HepG2 (cell line): ENCODE measurements around the gene C1orf159. TPM values are rescaled to one million over a fixed set of nuclear protein-coding genes. Genes with fewer than 3 reads are reported as not detected.

Experiments used
- CHCHD3 ChIP-seq: sonication (generic); formaldehyde crosslinking; IDR thresholded peaks from 2 replicates; pipeline ENCODE4 v1.8.0; 2022; ENCODE audit warnings: mild to moderate bottlenecking, missing genetic modification reagents, moderate library complexity
- CREB1 ChIP-seq, 2 experiments: fragments of 450-650 bp in 1 of 2; IDR thresholded peaks; 2 replicates each; pipeline ENCODE4 v1.6.1; 2016 to 2017; ENCODE audit warnings: control low read depth in 1 of 2, mild to moderate bottlenecking in 1 of 2, missing compliant biosample characterization in 1 of 2, missing genetic modification characterization in 1 of 2
- DMTF1 ChIP-seq: sonication (generic); formaldehyde crosslinking; IDR thresholded peaks from 2 replicates; pipeline ENCODE4 v1.4.0; 2020; ENCODE audit warnings: mild to moderate bottlenecking, missing genetic modification reagents
- EHMT2 ChIP-seq: fragments of 200-600 bp; sonication (generic); IDR thresholded peaks from 2 replicates; pipeline ENCODE4 v1.7.0; 2017; ENCODE audit warnings: antibody characterized with exemption, low read depth, low read length, borderline replicate concordance
- HOXA5 ChIP-seq: sonication (generic); formaldehyde crosslinking; IDR thresholded peaks from 2 replicates; pipeline ENCODE4 v1.4.0; 2020; ENCODE audit warnings: missing genetic modification reagents
- KLF12 ChIP-seq: sonication (generic); formaldehyde crosslinking; IDR thresholded peaks from 2 replicates; pipeline ENCODE4 v1.4.0; 2020; ENCODE audit warnings: missing genetic modification reagents, borderline replicate concordance
- MED13 ChIP-seq: sonication (generic); formaldehyde crosslinking; IDR thresholded peaks from 2 replicates; pipeline ENCODE4 v1.5.0; 2020; ENCODE audit warnings: missing genetic modification reagents
- NFE2 ChIP-seq: sonication (generic); formaldehyde crosslinking; IDR thresholded peaks from 2 replicates; pipeline ENCODE4 v1.4.0; 2020; ENCODE audit warnings: missing genetic modification reagents
- PCBP2 ChIP-seq: fragments of 200-400 bp; formaldehyde crosslinking; optimal IDR thresholded peaks from 2 replicates; pipeline ENCODE3; 2018; ENCODE audit warnings: low read length, low read depth; ENCODE audit not compliant: poor library complexity, severe bottlenecking
- POLR2G ChIP-seq: fragments of 200-400 bp; formaldehyde crosslinking; IDR thresholded peaks from 2 replicates; pipeline ENCODE4 v1.6.1; 2018; ENCODE audit warnings: mild to moderate bottlenecking, low read depth, low read length, moderate library complexity
- PPARG ChIP-seq: conservative IDR thresholded peaks from 2 replicates; pipeline ENCODE4 v1.6.1; 2016; ENCODE audit warnings: missing biosample characterization, missing genetic modification reagents
- STAT6 ChIP-seq: sonication (generic); formaldehyde crosslinking; IDR thresholded peaks from 2 replicates; pipeline ENCODE4 v1.4.0; 2020; ENCODE audit warnings: missing genetic modification reagents, mild to moderate bottlenecking, borderline replicate concordance
- TBL1XR1 ChIP-seq: fragments of 150-350 bp; IDR thresholded peaks from 2 replicates; pipeline ENCODE4 v1.6.1; 2014; ENCODE audit warnings: borderline replicate concordance, low read length; ENCODE audit not compliant: partially characterized antibody
- YEATS2 ChIP-seq: sonication (generic); formaldehyde crosslinking; IDR thresholded peaks from 2 replicates; pipeline ENCODE4 v1.4.0; 2020; ENCODE audit warnings: missing genetic modification reagents, borderline replicate concordance
- ZBTB37 ChIP-seq: sonication (generic); formaldehyde crosslinking; IDR thresholded peaks from 2 replicates; pipeline ENCODE4 v1.4.0; 2020; ENCODE audit warnings: mild to moderate bottlenecking, missing genetic modification reagents
- ZBTB7B ChIP-seq: sonication (generic); formaldehyde crosslinking; IDR thresholded peaks from 2 replicates; pipeline ENCODE4 v1.4.0; 2020; ENCODE audit warnings: missing genetic modification reagents
- ZNF549 ChIP-seq: sonication (generic); formaldehyde crosslinking; IDR thresholded peaks from 2 replicates; pipeline ENCODE4 v1.5.0; 2020; ENCODE audit warnings: missing genetic modification reagents
- polyA plus RNA-seq, 8 experiments: library from polyadenylated mRNA; depleted of rRNA in 3 of 8; stranded (reverse) in 7 of 8; unstranded in 1 of 8; fragments of >200 nt; fragmentation: Illumina TruSeq in 4 of 8; extraction: Trizol in 4 of 8; gene quantifications; 2 replicates each; pipeline versions ENCODE4 v1.2.1 to v1.2.3, GENCODE V29; 2011 to 2016; ENCODE audit warnings: low read depth in 4 of 8, missing spikeins in 1 of 8, mixed read lengths in 1 of 8; ENCODE audit not compliant: insufficient read depth in 1 of 8
- total RNA-seq, 5 experiments: library from RNA; depleted of rRNA; stranded (reverse); fragments of >200 nt; fragmentation: Illumina TruSeq; extraction: Trizol; gene quantifications; 2 replicates each; pipeline ENCODE4 v1.2.3, GENCODE V29; 2016; ENCODE audit warnings: low read depth in 1 of 5
- TF ChIP-seq, protein P1 (sequence below): sonication (generic); formaldehyde crosslinking; conservative IDR thresholded peaks from 2 replicates; pipeline ENCODE4 v1.8.0; 2022; ENCODE audit warnings: missing genetic modification reagents
- TF ChIP-seq, protein P2 (sequence below): IDR thresholded peaks from 2 replicates; pipeline ENCODE4 v1.6.1; 2016; ENCODE audit warnings: missing genetic modification reagents, missing compliant biosample characterization

The C1orf159 gene
- total and polyA plus RNA-seq, 2 of the 13 experiments (the other 11 are each of a cell fraction or from before 2014, with no cell fraction given): 3.8 to 6.7 TPM

- TF ChIP-seq, protein P1, sequence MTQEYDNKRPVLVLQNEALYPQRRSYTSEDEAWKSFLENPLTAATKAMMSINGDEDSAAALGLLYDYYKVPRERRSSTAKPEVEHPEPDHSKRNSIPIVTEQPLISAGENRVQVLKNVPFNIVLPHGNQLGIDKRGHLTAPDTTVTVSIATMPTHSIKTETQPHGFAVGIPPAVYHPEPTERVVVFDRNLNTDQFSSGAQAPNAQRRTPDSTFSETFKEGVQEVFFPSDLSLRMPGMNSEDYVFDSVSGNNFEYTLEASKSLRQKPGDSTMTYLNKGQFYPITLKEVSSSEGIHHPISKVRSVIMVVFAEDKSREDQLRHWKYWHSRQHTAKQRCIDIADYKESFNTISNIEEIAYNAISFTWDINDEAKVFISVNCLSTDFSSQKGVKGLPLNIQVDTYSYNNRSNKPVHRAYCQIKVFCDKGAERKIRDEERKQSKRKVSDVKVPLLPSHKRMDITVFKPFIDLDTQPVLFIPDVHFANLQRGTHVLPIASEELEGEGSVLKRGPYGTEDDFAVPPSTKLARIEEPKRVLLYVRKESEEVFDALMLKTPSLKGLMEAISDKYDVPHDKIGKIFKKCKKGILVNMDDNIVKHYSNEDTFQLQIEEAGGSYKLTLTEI (CRISPR knock-in tag): no peak
- TF ChIP-seq KLF12: no peak; the same call in 1 of the 2 replicates
- no peak for TF ChIP-seq EHMT2
- no peak for TF ChIP-seq ZBTB37
- TF ChIP-seq POLR2G: no peak; the same call in 1 of the 2 replicates
- no peak for TF ChIP-seq DMTF1 (CRISPR knock-in tag)
- peak; percentile 32; the same call in 1 of the 2 replicates for TF ChIP-seq ZBTB7B (CRISPR knock-in tag)
- 0 out of 2 replicates have a peak, but pooled peaks have one; percentile 34 for TF ChIP-seq HOXA5 (CRISPR knock-in tag)
- peak; percentile 69; the same call in 1 of the 2 replicates for TF ChIP-seq YEATS2 (CRISPR knock-in tag)
- no peak for TF ChIP-seq ZNF549 (CRISPR knock-in tag)
- TF ChIP-seq NFE2 (CRISPR knock-in tag): no peak
- no peak; the same call in 1 of the 2 replicates for TF ChIP-seq PPARG (CRISPR knock-in tag)
- no peak for TF ChIP-seq STAT6 (CRISPR knock-in tag)
- TF ChIP-seq TBL1XR1: no peak
- no peak for TF ChIP-seq CREB1 (IDR thresholded peaks at IDR 0.05)
- TF ChIP-seq CREB1 (CRISPR knock-in tag; IDR thresholded peaks at IDR 0.05): no peak
- TF ChIP-seq PCBP2: no peak
- no peak for TF ChIP-seq MED13
- TF ChIP-seq, protein P2, sequence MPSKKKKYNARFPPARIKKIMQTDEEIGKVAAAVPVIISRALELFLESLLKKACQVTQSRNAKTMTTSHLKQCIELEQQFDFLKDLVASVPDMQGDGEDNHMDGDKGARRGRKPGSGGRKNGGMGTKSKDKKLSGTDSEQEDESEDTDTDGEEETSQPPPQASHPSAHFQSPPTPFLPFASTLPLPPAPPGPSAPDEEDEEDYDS (CRISPR knock-in tag): no peak
- no peak for TF ChIP-seq CHCHD3 (CRISPR knock-in tag)
Observed at GRCh38 chr1:1079408-1080121, 36.3 kb downstream of the C1orf159 start (continued).
